ENCODE measurements around the gene TCAF1. TPM values are rescaled to one million over a fixed set of nuclear protein-coding genes. Genes with fewer than 3 reads are reported as not detected.

TCAF1 gene
- total RNA-seq, 1 donor from 2014 or later = 91.9 TPM

Other genes with a start within 250 kb of the TCAF1 start
- 1.0 TPM in 1 of 2 replicates, not detected in the other for gene CTAGE6, start 144.5 kb downstream of the TCAF1 start, total RNA-seq
- gene OR2F2, start 33.1 kb upstream of the TCAF1 start, total RNA-seq = not detected in 2 replicates
- gene OR2F1, start 52.7 kb upstream of the TCAF1 start, total RNA-seq = not detected in 2 replicates
- gene OR6B1, start 98.1 kb upstream of the TCAF1 start, total RNA-seq = not detected in 2 replicates
- not detected in 2 replicates for gene OR2A5, start 146.8 kb upstream of the TCAF1 start, total RNA-seq
- gene OR2A25, start 167.6 kb upstream of the TCAF1 start, total RNA-seq = not detected in 2 replicates
- gene OR2A12, start 184.1 kb upstream of the TCAF1 start, total RNA-seq = not detected in 2 replicates
- gene OR2A2, start 207.4 kb upstream of the TCAF1 start, total RNA-seq = not detected in 2 replicates
- gene OR2A14, start 221.0 kb upstream of the TCAF1 start, total RNA-seq = not detected in 2 replicates